ENCODE results near the gene RELN.

Gene RELN

GRCh38 chr7:103445228-103446048 lies 544.0 kb downstream of the RELN start:
- no peak for DNase-seq

- no peak for DNase-seq
Observed at GRCh38 chr7:103439661-103440060, 549.8 kb downstream of the RELN start.

GRCh38 chr7:103437623-103438022 lies 551.8 kb downstream of the RELN start:
- no peak for DNase-seq

- no peak for DNase-seq
Observed at GRCh38 chr7:103432712-103433111, 556.7 kb downstream of the RELN start.

- no peak for DNase-seq
Observed at GRCh38 chr7:103425177-103425576, 564.3 kb downstream of the RELN start.

GRCh38 chr7:103423467-103424179 lies 565.8 kb downstream of the RELN start:
- DNase-seq, result no peak
